Pancreas (tissue), 10 donors: ENCODE measurements around the gene IL1RAPL2. TPM values are rescaled to one million over a fixed set of nuclear protein-coding genes. Genes with fewer than 3 reads are reported as not detected.

Experiments used
- ATAC-seq, 4 donors: fragments of 200-7000 bp; cut with Tn5 transposase; one replicate each; pipeline versions ENCODE4 v1.8.0 to v1.9.1; 2020; ENCODE audit warnings: mild to moderate bottlenecking in 4 of 4, moderate library complexity in 4 of 4
- DNase-seq, 6 donors: peaks; one replicate each; pipeline ENCODE4 v3.0.0-alpha.2; 2020
- FAIRE-seq: peaks from 2 replicates; lab custom pipeline; 2012; peaks lifted over from hg19 to GRCh38; lab: Jason Lieb, UNC
- H3K27ac ChIP-seq, 4 donors: fragments of 200-600 bp; sonication (generic); 1 replicate in 3 of 4; 2 replicates in 1 of 4; pipeline versions ENCODE4 v1.5.0 to v1.8.0; 2020
- H3K27me3 ChIP-seq, 4 donors: fragments of 200-600 bp; one replicate each; pipeline ENCODE4 v1.8.0; 2021
- H3K36me3 ChIP-seq, 3 donors: fragments of 200-600 bp; sonication (generic) in 1 of 3; one replicate each; pipeline versions ENCODE4 v1.5.0 to v1.8.0; 2020 to 2021
- H3K4me1 ChIP-seq, 3 donors: fragments of 200-600 bp; one replicate each; pipeline ENCODE4 v1.8.0; 2021
- H3K4me3 ChIP-seq, 4 donors: fragments of 200-600 bp; sonication (generic) in 2 of 4; one replicate each; pipeline versions ENCODE4 v1.5.0 to v1.8.0; 2020 to 2021
- H3K9me3 ChIP-seq, 4 donors: fragments of 200-600 bp; one replicate each; pipeline ENCODE4 v1.8.0; 2021
- CTCF ChIP-seq, 4 donors: fragments of 200-600 bp; sonication (generic) in 3 of 4; IDR thresholded peaks; one replicate each; pipeline versions ENCODE4 v1.5.0 to v1.8.0; 2021; ENCODE audit warnings: antibody characterized with exemption in 4 of 4
- WGBS, 2 donors: extraction: QIAGEN DNeasy Blood & Tissue Kit; methylation state at CpG; one replicate each; pipeline ENCODE4 v1.1.7; 2013; 5-methylcytosine and 5-hydroxymethylcytosine counted together
- intact Hi-C, 3 donors: fragments of 100-400 bp; cut with DNase I; formaldehyde crosslinking; loops; one replicate each; pipeline versions ENCODE4 v1.11.1 to v1.14.2; 2022
- polyA plus RNA-seq, 2 donors: library from polyadenylated mRNA; stranded (reverse); fragments of 200-250 nt; gene quantifications; one replicate each; pipeline ENCODE4 v1.2.3, GENCODE V29; 2013
- total RNA-seq, 6 donors: library from RNA; stranded (reverse); fragmentation: NEBNext Ultra II Directional in 4 of 6; extraction: Animal tissue kit (Norgen Biotek cat#: 25700) in 4 of 6; gene quantifications; one replicate each; pipeline versions ENCODE4 v1.2.1 to v1.2.4, GENCODE V29; 2021 to 2023
- donor health status: healthy with polysubstance abuse.
- donor health status: DM: no; HTN: no; CAD: no; lungs with moderate emphysema.
- donor health status: DM: no; HTN: no; CAD: no.
- donor health status: control.
- donor health status: control.
- donor health status: Bipolar disorder and iron deficiency.
- donor health status: DM: yes; HTN: yes; CAD: no.
- donor health status: DM: no; HTN: no; CAD: no.
- donor health status: DM: no; HTN: no; CAD: no.
- donor health status: DM: yes; HTN: yes; CAD: no.

The IL1RAPL2 gene
- total and polyA plus RNA-seq, 8 donors = 0.09 TPM; not detected in 7

- Histone ChIP-seq H3K4me1 (no peaks in the 10 kb centered on the region), H3K9me3 (no peaks in the 10 kb centered on the region), H3K27me3 (peaks cover 0 to 8% (median 2%) of the 10 kb centered on the region in 4 donors), H3K4me3 (no peak overlapping the region), H3K27ac (no peak overlapping the region), H3K36me3 (no peaks in the 10 kb centered on the region)
- DNase-seq (no peak), FAIRE-seq (no peak), ATAC-seq (no peak)
- intact Hi-C loops = no loop called here
- no peak for TF ChIP-seq CTCF (IDR thresholded peaks at IDR 0.05)
- 26 to 28% methylated on average over 1 of the region's 1 CpG for WGBS, 2 donors
Measured at GRCh38 chrX:105527759-105528158, 961.8 kb downstream of the IL1RAPL2 start.

- Histone ChIP-seq H3K36me3 (no peaks in the 10 kb centered on the region), H3K4me3 (no peak overlapping the region), H3K4me1 (no peaks in the 10 kb centered on the region), H3K27me3 (peaks cover 0 to 11% (median 2%) of the 10 kb centered on the region in 4 donors), H3K9me3 (no peaks in the 10 kb centered on the region), H3K27ac (no peak overlapping the region)
- no peak for TF ChIP-seq CTCF (IDR thresholded peaks at IDR 0.05)
- no peak for FAIRE-seq
- intact Hi-C loops = no loop called here
- DNase-seq = no peak
- ATAC-seq = no peak
- WGBS, 2 donors = 62% methylated on average over 2 of the region's 2 CpGs
Measured at GRCh38 chrX:105533951-105534350, 968.0 kb downstream of the IL1RAPL2 start.

- no peaks in the 10 kb centered on the region for H3K4me1 ChIP-seq
- H3K27ac ChIP-seq = no peak overlapping the region
- intact Hi-C loops = no loop called here
- ATAC-seq (no peak), DNase-seq (no peak), FAIRE-seq (no peak)
- peaks cover 0 to 19% (median 2%) of the 10 kb centered on the region in 4 donors for H3K27me3 ChIP-seq
- no peak for TF ChIP-seq CTCF (IDR thresholded peaks at IDR 0.05)
- H3K36me3 ChIP-seq = no peaks in the 10 kb centered on the region
- no peak overlapping the region for H3K4me3 ChIP-seq
- no peaks in the 10 kb centered on the region for H3K9me3 ChIP-seq
Measured at GRCh38 chrX:105543283-105543682, 977.3 kb downstream of the IL1RAPL2 start.

- ATAC-seq (no peak), FAIRE-seq (no peak), DNase-seq (no peak)
- H3K27me3 ChIP-seq = peaks cover 0 to 19% (median 3%) of the 10 kb centered on the region in 4 donors
- intact Hi-C loops = no loop called here
- H3K9me3 ChIP-seq = no peaks in the 10 kb centered on the region
- H3K4me3 ChIP-seq = no peak overlapping the region
- H3K36me3 ChIP-seq = no peaks in the 10 kb centered on the region
- WGBS, 2 donors = 55 to 57% methylated on average over 3 of the region's 3 CpGs
- no peaks in the 10 kb centered on the region for H3K4me1 ChIP-seq
- H3K27ac ChIP-seq = no peak overlapping the region
- no peak for TF ChIP-seq CTCF (IDR thresholded peaks at IDR 0.05)
Measured at GRCh38 chrX:105550043-105550663, 984.2 kb downstream of the IL1RAPL2 start.

- DNase-seq (no peak), FAIRE-seq (no peak)
- intact Hi-C loops = no loop called here
Measured at GRCh38 chrX:105552395-105552794, 986.4 kb downstream of the IL1RAPL2 start.

More at GRCh38 chrX:105552395-105552794, 986.4 kb downstream of the IL1RAPL2 start:
- 72 to 75% methylated on average over 5 of the region's 5 CpGs for WGBS, 2 donors
- no peak for TF ChIP-seq CTCF (IDR thresholded peaks at IDR 0.05)
- H3K9me3 ChIP-seq = no peaks in the 10 kb centered on the region
- H3K4me3 ChIP-seq = no peak overlapping the region
- peaks cover 0 to 4% (median 1%) of the 10 kb centered on the region in 4 donors for H3K27me3 ChIP-seq
- no peaks in the 10 kb centered on the region for H3K36me3 ChIP-seq
- H3K27ac ChIP-seq = no peak overlapping the region
- ATAC-seq = no peak
- H3K4me1 ChIP-seq = no peaks in the 10 kb centered on the region
